IPS-18a (cell line): ENCODE results near the gene ASRGL1.

Experiments used
- H3K27ac ChIP-seq: one replicate; pipeline ENCODE4 v1.5.1; 2013; ENCODE audit warnings: low read length
- H3K27me3 ChIP-seq: one replicate; pipeline ENCODE4 v1.6.1; 2013; ENCODE audit warnings: mild to moderate bottlenecking, low read length; ENCODE audit not compliant: control insufficient read depth, insufficient read depth
- H3K36me3 ChIP-seq: one replicate; pipeline ENCODE4 v1.6.1; 2013; ENCODE audit warnings: low read depth, low read length; ENCODE audit not compliant: control insufficient read depth
- H3K4me1 ChIP-seq: one replicate; pipeline ENCODE4 v1.6.1; 2013; ENCODE audit warnings: low read depth, low read length; ENCODE audit not compliant: control insufficient read depth
- H3K4me3 ChIP-seq: one replicate; pipeline ENCODE4 v1.5.1; 2013; ENCODE audit warnings: low read length
- H3K9ac ChIP-seq: one replicate; pipeline ENCODE4 v1.6.1; 2013; ENCODE audit warnings: mild to moderate bottlenecking, low read length, moderate library complexity
- H3K9me3 ChIP-seq: one replicate; pipeline ENCODE4 v1.6.1; 2013; ENCODE audit warnings: low read depth, low read length; ENCODE audit not compliant: control insufficient read depth

ASRGL1 gene

DNA sequence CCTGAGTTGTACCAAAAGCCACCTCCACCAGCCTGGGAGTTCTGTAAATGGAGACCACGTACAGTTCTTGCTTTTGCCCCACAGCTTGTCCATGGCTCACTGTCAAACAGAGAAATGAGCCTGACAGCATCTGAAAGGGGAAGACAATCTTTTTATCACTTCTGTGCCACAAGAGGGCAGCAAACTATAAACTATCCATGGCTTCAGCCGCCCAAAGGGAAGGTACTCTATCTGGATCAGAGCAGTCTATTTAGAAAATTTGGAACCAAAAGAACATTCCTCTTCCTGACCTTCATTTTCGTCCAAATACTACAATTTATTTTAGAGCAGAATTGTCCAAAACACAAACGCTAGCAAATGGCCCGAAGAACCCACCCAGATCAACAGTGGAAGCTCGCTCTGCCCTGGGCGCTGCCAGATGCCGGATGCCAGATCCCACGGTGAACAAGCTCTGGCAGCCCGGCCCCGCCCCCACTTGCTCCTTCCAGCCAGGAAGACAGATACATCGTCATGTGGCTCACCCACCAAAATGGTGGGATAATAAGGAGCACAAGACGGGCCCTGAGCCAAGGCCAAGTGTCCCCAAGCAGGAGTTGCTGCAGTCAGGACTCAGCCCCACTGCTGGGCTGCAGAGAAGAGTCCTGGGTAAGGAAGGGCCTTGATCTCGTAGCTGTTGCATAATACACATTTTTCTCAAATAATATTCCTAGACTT is 57.7 kb downstream of the ASRGL1 start:
- no peaks in the 10 kb centered on the region for H3K27me3 ChIP-seq
- no peaks in the 10 kb centered on the region for H3K9me3 ChIP-seq
- no peak overlapping the region for H3K9ac ChIP-seq
- H3K4me1 ChIP-seq, result peaks cover 4% of the 10 kb centered on the region
- H3K4me3 ChIP-seq, result peak overlapping the region; percentile 55
- H3K36me3 ChIP-seq, result no peaks in the 10 kb centered on the region
- no peak overlapping the region for H3K27ac ChIP-seq

DNA sequence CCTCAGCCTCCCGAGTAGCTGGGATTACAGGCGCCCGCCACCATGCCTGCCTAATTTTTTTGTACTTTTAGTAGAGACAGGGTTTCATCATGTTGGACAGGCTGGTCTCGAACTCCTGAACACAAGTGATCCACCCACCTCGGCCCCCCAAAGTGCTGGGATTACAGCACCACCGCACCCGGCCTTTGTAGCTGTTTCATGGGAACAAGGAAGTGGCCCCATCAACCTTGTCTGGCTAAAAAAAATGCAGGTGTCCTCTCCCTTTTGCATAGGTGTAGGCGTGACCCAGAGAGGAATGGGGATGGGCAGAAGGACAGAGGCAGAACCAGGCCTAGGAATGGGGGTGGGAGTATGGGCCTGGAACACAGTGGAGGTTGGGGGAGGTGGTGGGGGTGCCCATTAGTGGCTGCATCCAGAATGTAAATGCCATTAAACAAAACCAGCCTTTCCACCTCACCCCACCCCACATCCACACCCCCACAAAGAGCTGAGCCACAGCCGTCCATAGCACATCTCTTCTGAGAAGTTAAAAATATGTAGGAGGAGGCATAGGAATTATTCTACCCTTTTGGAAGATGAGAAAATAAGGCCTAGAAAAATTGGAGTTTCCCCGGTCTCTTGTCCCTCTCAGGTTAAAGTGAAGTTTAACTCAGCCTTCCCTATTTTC is 58.8 kb downstream of the ASRGL1 start:
- no peaks in the 10 kb centered on the region for H3K9me3 ChIP-seq
- peaks cover 4% of the 10 kb centered on the region for H3K4me1 ChIP-seq
- no peak overlapping the region for H3K9ac ChIP-seq
- H3K4me3 ChIP-seq, result no peak overlapping the region
- no peak overlapping the region for H3K27ac ChIP-seq
- no peaks in the 10 kb centered on the region for H3K36me3 ChIP-seq
- H3K27me3 ChIP-seq, result no peaks in the 10 kb centered on the region

- no peak overlapping the region for H3K27ac ChIP-seq
- no peaks in the 10 kb centered on the region for H3K9me3 ChIP-seq
- H3K9ac ChIP-seq, result no peak overlapping the region
- H3K27me3 ChIP-seq, result no peaks in the 10 kb centered on the region
- H3K36me3 ChIP-seq, result no peaks in the 10 kb centered on the region
- H3K4me3 ChIP-seq, result no peak overlapping the region
- H3K4me1 ChIP-seq, result peaks cover 7% of the 10 kb centered on the region
Measured at GRCh38 chr11:62398011-62398994, 61.1 kb downstream of the ASRGL1 start.

DNA sequence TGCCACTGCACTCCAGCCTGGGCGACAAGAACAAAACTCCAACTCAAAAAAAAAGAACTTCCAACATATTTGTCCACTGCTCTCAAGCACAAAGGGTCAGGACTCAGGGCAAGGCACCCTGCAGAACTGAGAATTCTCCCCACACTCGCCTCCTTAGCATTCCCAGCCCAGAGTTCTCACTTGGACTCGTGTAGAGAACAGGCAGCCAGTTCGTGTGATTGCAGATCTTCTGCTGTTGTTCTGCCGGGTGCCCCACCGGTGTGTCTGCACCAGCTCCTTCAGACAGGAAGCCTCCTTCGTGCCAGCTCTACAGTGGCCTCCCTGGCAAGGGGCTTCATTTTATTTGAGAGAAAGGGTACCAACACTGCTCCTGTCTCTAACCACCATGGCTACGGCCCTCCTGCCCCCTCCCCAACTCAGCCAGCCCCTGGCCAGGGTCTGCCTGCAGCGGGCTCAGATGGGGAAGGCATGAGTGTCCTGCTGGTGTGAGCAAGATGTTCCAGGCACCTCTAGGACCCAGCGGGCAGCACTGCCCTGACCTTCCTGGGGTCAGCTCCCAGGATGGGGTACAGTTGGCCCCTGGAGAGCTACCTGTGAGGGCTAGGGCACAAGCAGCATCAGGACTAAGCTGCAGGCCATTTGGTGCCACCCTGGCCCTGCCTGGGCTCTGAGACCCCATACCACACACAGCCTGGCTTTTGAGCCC is 62.1 kb downstream of the ASRGL1 start:
- Histone ChIP-seq H3K4me1 (peaks cover 7% of the 10 kb centered on the region), H3K27me3 (no peaks in the 10 kb centered on the region), H3K4me3 (no peak overlapping the region), H3K27ac (no peak overlapping the region), H3K36me3 (no peaks in the 10 kb centered on the region), H3K9me3 (no peaks in the 10 kb centered on the region), H3K9ac (no peak overlapping the region)

GRCh38 chr11:62399878-62400266 is 62.6 kb downstream of the ASRGL1 start:
- Histone ChIP-seq H3K9me3 (no peaks in the 10 kb centered on the region), H3K27ac (no peak overlapping the region), H3K4me1 (peaks cover 7% of the 10 kb centered on the region), H3K36me3 (no peaks in the 10 kb centered on the region), H3K27me3 (no peaks in the 10 kb centered on the region), H3K9ac (no peak overlapping the region), H3K4me3 (no peak overlapping the region)

DNA sequence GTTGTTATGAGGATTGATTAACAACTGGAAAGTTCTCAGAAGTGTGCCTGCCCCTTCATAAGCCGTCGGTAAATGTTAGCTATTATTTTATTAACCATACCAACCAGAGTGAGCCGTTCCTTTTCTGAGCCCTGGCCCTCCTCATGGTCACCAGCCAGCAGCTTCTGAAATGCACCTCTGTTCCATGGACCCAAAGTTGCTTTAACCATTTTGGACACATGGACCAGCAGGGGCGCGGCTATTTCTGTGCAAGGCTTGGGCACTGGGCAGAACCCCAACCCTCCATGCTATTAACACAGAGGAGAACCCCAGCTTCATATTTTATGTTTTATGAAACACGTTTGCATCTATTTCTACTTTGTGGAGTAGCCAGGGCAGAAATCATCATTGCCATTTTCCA is 63.0 kb downstream of the ASRGL1 start:
- no peak overlapping the region for H3K4me3 ChIP-seq
- H3K4me1 ChIP-seq, result peaks cover 5% of the 10 kb centered on the region
- no peak overlapping the region for H3K27ac ChIP-seq
- H3K36me3 ChIP-seq, result no peaks in the 10 kb centered on the region
- no peaks in the 10 kb centered on the region for H3K9me3 ChIP-seq
- H3K27me3 ChIP-seq, result no peaks in the 10 kb centered on the region
- H3K9ac ChIP-seq, result no peak overlapping the region

- Histone ChIP-seq H3K27me3 (no peaks in the 10 kb centered on the region), H3K9ac (no peak overlapping the region), H3K36me3 (no peaks in the 10 kb centered on the region), H3K9me3 (no peaks in the 10 kb centered on the region), H3K27ac (no peak overlapping the region), H3K4me3 (no peak overlapping the region), H3K4me1 (peaks cover 3% of the 10 kb centered on the region)
Measured at GRCh38 chr11:62400760-62401159, 63.5 kb downstream of the ASRGL1 start.

DNA sequence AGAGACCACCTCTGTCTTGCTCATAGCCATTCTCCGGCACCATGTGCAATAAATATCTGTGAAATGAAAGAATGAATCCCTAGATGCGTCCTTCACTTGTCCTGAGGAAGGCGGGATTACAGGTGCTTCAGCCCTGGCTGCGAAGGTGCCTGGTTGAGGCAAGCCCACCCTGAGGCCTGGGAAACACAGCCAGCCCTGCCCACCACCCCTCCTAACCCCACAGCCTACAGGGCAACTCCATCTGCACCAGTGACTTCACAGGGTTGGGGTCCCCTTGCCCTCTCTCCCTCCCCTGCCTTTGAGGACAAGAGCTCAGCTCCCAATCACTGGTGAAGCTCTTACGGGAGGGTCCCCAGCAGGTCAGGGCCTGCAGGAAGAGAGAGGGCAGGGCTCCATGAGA is 64.1 kb downstream of the ASRGL1 start:
- H3K9ac ChIP-seq, result no peak overlapping the region
- no peaks in the 10 kb centered on the region for H3K9me3 ChIP-seq
- H3K36me3 ChIP-seq, result no peaks in the 10 kb centered on the region
- peaks cover 3% of the 10 kb centered on the region for H3K4me1 ChIP-seq
- H3K4me3 ChIP-seq, result no peak overlapping the region
- no peaks in the 10 kb centered on the region for H3K27me3 ChIP-seq
- H3K27ac ChIP-seq, result no peak overlapping the region

DNA sequence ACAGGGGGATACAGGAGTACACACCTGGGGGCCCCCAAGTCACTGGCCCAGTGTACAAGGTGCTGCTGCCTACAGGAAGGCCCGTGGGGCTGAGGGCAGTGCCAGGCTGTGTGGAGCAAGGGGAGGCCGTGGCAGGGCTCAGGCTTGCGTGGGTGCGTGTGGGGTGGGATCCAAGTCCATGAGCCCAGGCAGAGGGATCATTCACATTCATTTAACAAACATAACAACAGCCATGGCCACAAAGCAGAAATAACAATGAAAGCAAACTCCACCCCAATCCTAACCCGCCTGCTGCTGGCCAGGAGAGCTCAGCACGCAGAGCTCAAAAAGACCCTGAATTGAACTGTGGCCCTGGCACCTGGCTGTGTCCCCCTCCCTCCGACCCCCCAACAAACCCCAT is 64.6 kb downstream of the ASRGL1 start:
- Histone ChIP-seq H3K27me3 (no peaks in the 10 kb centered on the region), H3K4me1 (peaks cover 3% of the 10 kb centered on the region), H3K36me3 (no peaks in the 10 kb centered on the region), H3K9ac (no peak overlapping the region), H3K27ac (no peak overlapping the region), H3K9me3 (no peaks in the 10 kb centered on the region), H3K4me3 (no peak overlapping the region)

GRCh38 chr11:62402226-62402959 is 65.1 kb downstream of the ASRGL1 start:
- no peaks in the 10 kb centered on the region for H3K36me3 ChIP-seq
- no peaks in the 10 kb centered on the region for H3K9me3 ChIP-seq
- no peak overlapping the region for H3K27ac ChIP-seq
- no peak overlapping the region for H3K4me3 ChIP-seq
- peaks cover 3% of the 10 kb centered on the region for H3K4me1 ChIP-seq
- H3K9ac ChIP-seq, result no peak overlapping the region
- no peaks in the 10 kb centered on the region for H3K27me3 ChIP-seq
